HepG2 (cell line): Measurements from ENCODE around the gene SYNC. TPM values are rescaled to one million over a fixed set of nuclear protein-coding genes. Genes with fewer than 3 reads are reported as not detected.

Experiments used
- ELF1 ChIP-seq: sonication (generic); formaldehyde crosslinking; IDR thresholded peaks from 2 replicates; pipeline ENCODE4 v1.4.0; 2020; ENCODE audit warnings: missing genetic modification reagents
- GLI4 ChIP-seq: sonication (generic); formaldehyde crosslinking; IDR thresholded peaks from 2 replicates; pipeline ENCODE4 v1.5.1; 2020; ENCODE audit warnings: missing genetic modification reagents, mild to moderate bottlenecking, moderate library complexity, borderline replicate concordance
- GMEB1 ChIP-seq: sonication (generic); formaldehyde crosslinking; IDR thresholded peaks from 2 replicates; pipeline ENCODE4 v1.5.1; 2020; ENCODE audit warnings: missing genetic modification reagents, mild to moderate bottlenecking, borderline replicate concordance
- GMEB2 ChIP-seq: IDR thresholded peaks from 2 replicates; pipeline ENCODE4 v1.6.1; 2016; ENCODE audit warnings: missing biosample characterization, missing genetic modification reagents, low read depth
- KDM2A ChIP-seq: sonication (generic); formaldehyde crosslinking; IDR thresholded peaks from 2 replicates; pipeline ENCODE4 v1.4.0; 2020; ENCODE audit warnings: low read depth, missing genetic modification reagents, borderline replicate concordance
- MEIS2 ChIP-seq: sonication (generic); formaldehyde crosslinking; IDR thresholded peaks from 2 replicates; pipeline ENCODE4 v1.9.0; 2021; ENCODE audit warnings: mild to moderate bottlenecking, missing genetic modification reagents
- MTF1 ChIP-seq: sonication (generic); formaldehyde crosslinking; IDR thresholded peaks from 2 replicates; pipeline ENCODE4 v1.5.0; 2020; ENCODE audit warnings: missing genetic modification reagents
- NPAS2 ChIP-seq: sonication (generic); formaldehyde crosslinking; IDR thresholded peaks from 2 replicates; pipeline ENCODE4 v1.8.0; 2022; ENCODE audit warnings: mild to moderate bottlenecking, missing genetic modification reagents, borderline replicate concordance
- PLRG1 ChIP-seq: fragments of 450-650 bp; conservative IDR thresholded peaks from 2 replicates; pipeline ENCODE4 v1.6.1; 2016
- RARA ChIP-seq: IDR thresholded peaks from 2 replicates; pipeline ENCODE4 v1.6.1; 2016; ENCODE audit warnings: missing genetic modification reagents, missing compliant biosample characterization
- RNF2 ChIP-seq: fragments of 450-650 bp; conservative IDR thresholded peaks from 2 replicates; pipeline ENCODE4 v1.6.1; 2016; ENCODE audit warnings: low read depth
- SP2 ChIP-seq: sonication (generic); formaldehyde crosslinking; IDR thresholded peaks from 2 replicates; pipeline ENCODE4 v1.5.1; 2020; ENCODE audit warnings: mild to moderate bottlenecking, missing genetic modification reagents
- TEAD3 ChIP-seq: optimal IDR thresholded peaks from 2 replicates; pipeline ENCODE3; 2016; ENCODE audit warnings: borderline replicate concordance
- ZBTB21 ChIP-seq: sonication (generic); formaldehyde crosslinking; IDR thresholded peaks from 2 replicates; pipeline ENCODE4 v1.4.0; 2020; ENCODE audit warnings: missing genetic modification reagents
- ZNF282 ChIP-seq: fragments of 450-650 bp; IDR thresholded peaks from 2 replicates; pipeline ENCODE4 v1.6.1; 2018; ENCODE audit not compliant: partially characterized antibody
- ZNF788 ChIP-seq: sonication (generic); formaldehyde crosslinking; IDR thresholded peaks from 2 replicates; pipeline ENCODE4 v1.5.0; 2020; ENCODE audit warnings: mild to moderate bottlenecking, missing genetic modification reagents, borderline replicate concordance
- ZNF891 ChIP-seq: sonication (generic); formaldehyde crosslinking; IDR thresholded peaks from 2 replicates; pipeline ENCODE4 v1.5.0; 2020; ENCODE audit warnings: mild to moderate bottlenecking, missing genetic modification reagents
- polyA plus RNA-seq, 8 experiments: library from polyadenylated mRNA; depleted of rRNA in 3 of 8; stranded (reverse) in 7 of 8; unstranded in 1 of 8; fragments of >200 nt; fragmentation: Illumina TruSeq in 4 of 8; extraction: Trizol in 4 of 8; gene quantifications; 2 replicates each; pipeline versions ENCODE4 v1.2.1 to v1.2.3, GENCODE V29; 2011 to 2016; ENCODE audit warnings: low read depth in 4 of 8, missing spikeins in 1 of 8, mixed read lengths in 1 of 8; ENCODE audit not compliant: insufficient read depth in 1 of 8
- total RNA-seq, 5 experiments: library from RNA; depleted of rRNA; stranded (reverse); fragments of >200 nt; fragmentation: Illumina TruSeq; extraction: Trizol; gene quantifications; 2 replicates each; pipeline ENCODE4 v1.2.3, GENCODE V29; 2016; ENCODE audit warnings: low read depth in 1 of 5
- TF ChIP-seq, protein P1 (sequence below): sonication (generic); formaldehyde crosslinking; IDR thresholded peaks from 2 replicates; pipeline ENCODE4 v1.4.0; 2020; ENCODE audit warnings: missing genetic modification reagents, borderline replicate concordance
- TF ChIP-seq, protein P2 (sequence below): sonication (generic); formaldehyde crosslinking; IDR thresholded peaks from 2 replicates; pipeline ENCODE4 v1.5.0; 2020; ENCODE audit warnings: missing genetic modification reagents
- TF ChIP-seq, protein P3 (sequence below): sonication (generic); formaldehyde crosslinking; conservative IDR thresholded peaks from 2 replicates; pipeline ENCODE4 v1.4.0; 2020; ENCODE audit warnings: missing genetic modification reagents
- TF ChIP-seq, protein P4 (sequence below): sonication (generic); formaldehyde crosslinking; IDR thresholded peaks from 2 replicates; pipeline ENCODE4 v1.5.0; 2020; ENCODE audit warnings: missing genetic modification reagents, mild to moderate bottlenecking, borderline replicate concordance

Gene SYNC
- total and polyA plus RNA-seq, 2 of the 13 experiments (the other 11 are each of a cell fraction or from before 2014, with no cell fraction given) = 2.4 to 5.4 TPM

- TF ChIP-seq, protein P1, sequence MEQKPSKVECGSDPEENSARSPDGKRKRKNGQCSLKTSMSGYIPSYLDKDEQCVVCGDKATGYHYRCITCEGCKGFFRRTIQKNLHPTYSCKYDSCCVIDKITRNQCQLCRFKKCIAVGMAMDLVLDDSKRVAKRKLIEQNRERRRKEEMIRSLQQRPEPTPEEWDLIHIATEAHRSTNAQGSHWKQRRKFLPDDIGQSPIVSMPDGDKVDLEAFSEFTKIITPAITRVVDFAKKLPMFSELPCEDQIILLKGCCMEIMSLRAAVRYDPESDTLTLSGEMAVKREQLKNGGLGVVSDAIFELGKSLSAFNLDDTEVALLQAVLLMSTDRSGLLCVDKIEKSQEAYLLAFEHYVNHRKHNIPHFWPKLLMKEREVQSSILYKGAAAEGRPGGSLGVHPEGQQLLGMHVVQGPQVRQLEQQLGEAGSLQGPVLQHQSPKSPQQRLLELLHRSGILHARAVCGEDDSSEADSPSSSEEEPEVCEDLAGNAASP = peak; percentile 23; the same call in 1 of the 2 replicates
- no peak for TF ChIP-seq ZNF282
- no peak; the same call in 1 of the 2 replicates for TF ChIP-seq MEIS2
- TF ChIP-seq MTF1 (CRISPR knock-in tag) = no peak
- no peak; the same call in 1 of the 2 replicates for TF ChIP-seq GLI4
- TF ChIP-seq SP2 (CRISPR knock-in tag) = 0 out of 2 replicates have a peak, but pooled peaks have one; percentile 29
- peak; percentile 44; the same call in 1 of the 2 replicates for TF ChIP-seq KDM2A (CRISPR knock-in tag)
- TF ChIP-seq NPAS2 (CRISPR knock-in tag) = no peak
- no peak for TF ChIP-seq GMEB2 (CRISPR knock-in tag)
- TF ChIP-seq GMEB1 (CRISPR knock-in tag) = peak; percentile 21; the same call in 1 of the 2 replicates
- peak; percentile 61; the same call in 1 of the 2 replicates for TF ChIP-seq ELF1 (CRISPR knock-in tag)
- TF ChIP-seq RNF2 = no peak
- TF ChIP-seq, protein P2, sequence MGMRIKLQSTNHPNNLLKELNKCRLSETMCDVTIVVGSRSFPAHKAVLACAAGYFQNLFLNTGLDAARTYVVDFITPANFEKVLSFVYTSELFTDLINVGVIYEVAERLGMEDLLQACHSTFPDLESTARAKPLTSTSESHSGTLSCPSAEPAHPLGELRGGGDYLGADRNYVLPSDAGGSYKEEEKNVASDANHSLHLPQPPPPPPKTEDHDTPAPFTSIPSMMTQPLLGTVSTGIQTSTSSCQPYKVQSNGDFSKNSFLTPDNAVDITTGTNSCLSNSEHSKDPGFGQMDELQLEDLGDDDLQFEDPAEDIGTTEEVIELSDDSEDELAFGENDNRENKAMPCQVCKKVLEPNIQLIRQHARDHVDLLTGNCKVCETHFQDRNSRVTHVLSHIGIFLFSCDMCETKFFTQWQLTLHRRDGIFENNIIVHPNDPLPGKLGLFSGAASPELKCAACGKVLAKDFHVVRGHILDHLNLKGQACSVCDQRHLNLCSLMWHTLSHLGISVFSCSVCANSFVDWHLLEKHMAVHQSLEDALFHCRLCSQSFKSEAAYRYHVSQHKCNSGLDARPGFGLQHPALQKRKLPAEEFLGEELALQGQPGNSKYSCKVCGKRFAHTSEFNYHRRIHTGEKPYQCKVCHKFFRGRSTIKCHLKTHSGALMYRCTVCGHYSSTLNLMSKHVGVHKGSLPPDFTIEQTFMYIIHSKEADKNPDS = no peak
- TF ChIP-seq, protein P3, sequence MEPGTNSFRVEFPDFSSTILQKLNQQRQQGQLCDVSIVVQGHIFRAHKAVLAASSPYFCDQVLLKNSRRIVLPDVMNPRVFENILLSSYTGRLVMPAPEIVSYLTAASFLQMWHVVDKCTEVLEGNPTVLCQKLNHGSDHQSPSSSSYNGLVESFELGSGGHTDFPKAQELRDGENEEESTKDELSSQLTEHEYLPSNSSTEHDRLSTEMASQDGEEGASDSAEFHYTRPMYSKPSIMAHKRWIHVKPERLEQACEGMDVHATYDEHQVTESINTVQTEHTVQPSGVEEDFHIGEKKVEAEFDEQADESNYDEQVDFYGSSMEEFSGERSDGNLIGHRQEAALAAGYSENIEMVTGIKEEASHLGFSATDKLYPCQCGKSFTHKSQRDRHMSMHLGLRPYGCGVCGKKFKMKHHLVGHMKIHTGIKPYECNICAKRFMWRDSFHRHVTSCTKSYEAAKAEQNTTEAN (CRISPR knock-in tag) = no peak; the same call in 1 of the 2 replicates
- TF ChIP-seq, protein P4, sequence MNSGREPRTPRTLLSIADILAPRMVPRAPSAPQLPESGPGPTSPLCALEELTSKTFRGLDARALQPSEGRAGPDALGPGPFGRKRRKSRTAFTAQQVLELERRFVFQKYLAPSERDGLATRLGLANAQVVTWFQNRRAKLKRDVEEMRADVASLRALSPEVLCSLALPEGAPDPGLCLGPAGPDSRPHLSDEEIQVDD (CRISPR knock-in tag) = no peak
- no peak for TF ChIP-seq TEAD3 (CRISPR knock-in tag)
- peak; percentile 72; the same call in 1 of the 2 replicates for TF ChIP-seq ZNF788 (CRISPR knock-in tag)
- TF ChIP-seq PLRG1 = no peak
- TF ChIP-seq ZBTB21 (CRISPR knock-in tag) = no peak
- peak; percentile 33; the same call in 1 of the 2 replicates for TF ChIP-seq ZNF891
- peak; percentile 38; the same call in 1 of the 2 replicates for TF ChIP-seq RARA (CRISPR knock-in tag)
Observed at GRCh38 chr1:32742199-32742947, 39.8 kb upstream of the SYNC start (continued).
